Measurements from ENCODE around the gene BAG5. TPM values are rescaled to one million over a fixed set of nuclear protein-coding genes. Genes with fewer than 3 reads are reported as not detected.

Gene BAG5
- total RNA-seq, 4 donors from 2014 or later: 13.8 to 43.6 (median 33.1) TPM

DNA sequence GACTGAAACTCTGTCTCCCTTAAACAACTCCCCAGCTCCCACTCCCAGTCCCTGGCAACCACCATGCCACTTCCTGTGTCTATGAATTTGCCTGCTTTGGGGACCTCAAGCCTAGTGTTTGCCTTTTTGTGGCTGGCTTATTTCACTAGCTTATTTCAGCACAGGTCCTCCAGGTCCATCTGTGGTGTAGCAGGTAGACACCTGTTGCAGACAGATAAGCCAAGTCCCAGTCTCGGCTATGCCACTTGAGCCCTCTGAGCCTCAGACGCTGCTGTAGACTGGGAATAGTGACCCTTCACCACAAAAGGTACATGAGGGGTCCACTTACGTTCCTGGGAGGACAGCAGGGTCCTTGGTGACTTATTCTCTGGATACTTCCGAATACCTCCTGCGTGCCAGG lies 42.2 kb upstream of the BAG5 start:
- H3K4me3 ChIP-seq: no peak overlapping the region
- peaks cover 0 to 13% of the 10 kb centered on the region in 2 donors for H3K4me1 ChIP-seq
- DNase-seq: no peak
- TF ChIP-seq, protein P1, sequence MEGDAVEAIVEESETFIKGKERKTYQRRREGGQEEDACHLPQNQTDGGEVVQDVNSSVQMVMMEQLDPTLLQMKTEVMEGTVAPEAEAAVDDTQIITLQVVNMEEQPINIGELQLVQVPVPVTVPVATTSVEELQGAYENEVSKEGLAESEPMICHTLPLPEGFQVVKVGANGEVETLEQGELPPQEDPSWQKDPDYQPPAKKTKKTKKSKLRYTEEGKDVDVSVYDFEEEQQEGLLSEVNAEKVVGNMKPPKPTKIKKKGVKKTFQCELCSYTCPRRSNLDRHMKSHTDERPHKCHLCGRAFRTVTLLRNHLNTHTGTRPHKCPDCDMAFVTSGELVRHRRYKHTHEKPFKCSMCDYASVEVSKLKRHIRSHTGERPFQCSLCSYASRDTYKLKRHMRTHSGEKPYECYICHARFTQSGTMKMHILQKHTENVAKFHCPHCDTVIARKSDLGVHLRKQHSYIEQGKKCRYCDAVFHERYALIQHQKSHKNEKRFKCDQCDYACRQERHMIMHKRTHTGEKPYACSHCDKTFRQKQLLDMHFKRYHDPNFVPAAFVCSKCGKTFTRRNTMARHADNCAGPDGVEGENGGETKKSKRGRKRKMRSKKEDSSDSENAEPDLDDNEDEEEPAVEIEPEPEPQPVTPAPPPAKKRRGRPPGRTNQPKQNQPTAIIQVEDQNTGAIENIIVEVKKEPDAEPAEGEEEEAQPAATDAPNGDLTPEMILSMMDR (IDR thresholded peaks at IDR 0.05): no peak
- TF ChIP-seq POLR2A (IDR thresholded peaks at IDR 0.05): no peak
- H3K27ac ChIP-seq: no peak overlapping the region
- H3K27me3 ChIP-seq: no peaks in the 10 kb centered on the region
- H3K36me3 ChIP-seq: no peaks in the 10 kb centered on the region
- no peaks in the 10 kb centered on the region for H3K9me3 ChIP-seq
- intact Hi-C loops (cut with DNase I; ENCODE audit: low total_unique reads): no loop called here

DNA sequence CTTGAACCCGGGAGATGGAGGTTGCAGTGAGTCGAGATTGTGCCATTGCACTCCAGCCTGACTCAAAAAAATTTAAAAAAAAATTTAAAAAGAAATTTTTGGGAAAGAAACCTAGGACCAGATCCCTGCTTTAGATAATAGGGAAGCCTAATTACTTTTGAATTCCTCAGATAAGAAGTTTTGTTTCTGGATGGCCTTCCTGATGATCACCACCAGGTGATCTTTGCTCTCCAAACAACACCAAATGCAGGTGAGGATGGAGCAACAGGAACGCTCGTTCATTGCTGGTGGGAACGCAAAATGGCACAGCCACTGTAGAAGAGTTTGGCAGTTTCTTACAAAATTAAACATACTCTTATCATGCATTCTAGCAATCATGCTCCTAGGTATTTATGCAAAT lies 38.0 kb upstream of the BAG5 start:
- H3K4me3 ChIP-seq: no peak overlapping the region
- TF ChIP-seq, protein P1 (IDR thresholded peaks at IDR 0.05): no peak
- TF ChIP-seq POLR2A (IDR thresholded peaks at IDR 0.05): no peak
- intact Hi-C loops (cut with DNase I; ENCODE audit: low total_unique reads): no loop called here
- no peak overlapping the region for H3K27ac ChIP-seq
- no peak for DNase-seq
- H3K9me3 ChIP-seq: no peaks in the 10 kb centered on the region
- H3K4me1 ChIP-seq: no peaks in the 10 kb centered on the region
- H3K36me3 ChIP-seq: no peaks in the 10 kb centered on the region
- no peaks in the 10 kb centered on the region for H3K27me3 ChIP-seq

DNA sequence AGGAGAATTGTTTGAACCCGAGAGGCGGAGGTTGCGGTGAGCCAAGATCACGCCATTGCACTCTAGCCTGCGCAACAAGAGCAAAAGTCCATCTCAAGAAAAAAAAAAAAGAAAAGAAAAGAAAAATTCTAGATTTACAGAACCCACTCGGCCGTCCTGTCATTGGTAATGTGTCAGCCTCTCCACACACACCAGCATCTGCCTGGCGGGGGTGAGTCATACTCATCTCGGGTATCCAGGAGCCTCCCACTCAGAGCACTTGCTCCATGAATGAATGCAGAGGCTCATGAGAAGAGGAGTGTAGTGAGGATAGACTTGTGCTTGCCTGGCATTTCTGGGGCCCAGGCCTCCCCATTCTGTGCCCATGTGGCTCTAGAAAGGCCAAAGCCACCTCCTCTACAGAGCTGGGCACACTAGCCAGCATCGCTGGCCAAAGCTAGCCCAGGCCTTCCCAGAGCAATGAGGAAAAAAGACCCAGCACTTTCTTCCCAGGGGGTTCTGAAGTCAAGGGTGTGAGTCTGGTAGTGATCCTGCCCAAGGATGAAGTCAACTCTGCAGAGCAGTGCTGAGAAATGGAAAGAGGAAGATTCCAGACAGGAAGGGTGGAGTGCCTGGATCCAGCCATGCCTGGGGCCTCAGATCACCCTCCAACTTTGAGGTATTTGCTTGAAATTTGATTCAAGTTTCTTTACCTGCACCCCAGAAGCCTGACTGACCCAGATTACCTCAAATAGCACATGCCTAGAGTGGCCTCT lies 35.3 kb upstream of the BAG5 start:
- Histone ChIP-seq H3K27me3 (no peaks in the 10 kb centered on the region), H3K4me3 (no peak overlapping the region), H3K4me1 (no peaks in the 10 kb centered on the region), H3K9me3 (no peaks in the 10 kb centered on the region), H3K36me3 (no peaks in the 10 kb centered on the region), H3K27ac (no peak overlapping the region)
- peak; percentile 28 to 45 for DNase-seq
- intact Hi-C loops (cut with DNase I; ENCODE audit: low total_unique reads): no loop called here
- no peak for TF ChIP-seq POLR2A (IDR thresholded peaks at IDR 0.05)
- TF ChIP-seq, protein P1 (IDR thresholded peaks at IDR 0.05): no peak

DNA sequence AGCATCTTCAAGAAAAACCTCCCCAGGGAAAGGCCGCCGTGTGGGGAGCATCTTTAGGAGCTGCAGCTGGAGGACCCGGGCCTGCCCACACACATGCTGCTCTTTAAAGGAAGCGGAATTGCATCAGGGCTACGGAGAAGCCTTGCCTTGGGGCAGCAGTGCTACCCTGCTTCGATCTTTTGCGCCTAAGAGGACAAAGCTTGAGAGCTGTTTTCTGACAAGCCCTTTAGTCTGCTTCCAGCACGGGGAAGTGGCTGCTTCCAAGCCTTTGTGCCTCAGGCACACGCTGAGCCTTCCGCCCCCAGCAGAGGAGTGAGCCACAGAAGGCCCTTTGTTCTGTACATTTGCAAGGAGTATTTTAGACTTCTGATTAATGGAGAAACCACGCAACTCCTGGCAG lies 31.8 kb upstream of the BAG5 start:
- no peaks in the 10 kb centered on the region for H3K9me3 ChIP-seq
- intact Hi-C loops (cut with DNase I; ENCODE audit: low total_unique reads): no loop called here
- peak in 1 of 2 donors; percentile 34 for DNase-seq
- H3K4me1 ChIP-seq: no peaks in the 10 kb centered on the region
- no peaks in the 10 kb centered on the region for H3K27me3 ChIP-seq
- no peaks in the 10 kb centered on the region for H3K36me3 ChIP-seq
- TF ChIP-seq POLR2A (IDR thresholded peaks at IDR 0.05): no peak
- TF ChIP-seq, protein P1 (IDR thresholded peaks at IDR 0.05): no peak
- H3K4me3 ChIP-seq: no peak overlapping the region
- peak overlapping the region in 1 of 2 donors; percentile 64 for H3K27ac ChIP-seq

DNA sequence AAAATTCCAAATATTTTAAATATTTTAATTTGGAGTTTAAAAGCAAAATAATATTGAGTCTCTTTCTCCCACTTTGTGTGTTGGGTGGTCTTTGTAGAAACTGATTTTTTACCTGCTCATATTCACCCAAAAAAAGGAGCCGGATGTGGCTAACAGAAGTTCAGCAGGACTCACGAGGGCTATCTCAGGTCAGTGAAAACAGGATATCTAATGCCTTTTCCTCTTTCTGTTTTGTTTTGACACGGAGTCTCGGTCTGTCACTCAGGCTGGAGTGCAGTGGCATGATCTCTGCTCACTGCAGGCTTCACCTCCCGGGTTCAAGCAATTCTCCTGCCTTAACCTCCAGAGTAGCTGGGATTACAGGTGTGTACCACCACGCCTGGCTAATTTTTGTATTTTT lies 31.1 kb upstream of the BAG5 start:
- TF ChIP-seq POLR2A (IDR thresholded peaks at IDR 0.05): no peak
- TF ChIP-seq, protein P1 (IDR thresholded peaks at IDR 0.05): no peak
- peak overlapping the region in 1 of 2 donors; percentile 64 for H3K27ac ChIP-seq
- H3K36me3 ChIP-seq: no peaks in the 10 kb centered on the region
- H3K9me3 ChIP-seq: no peaks in the 10 kb centered on the region
- H3K4me3 ChIP-seq: no peak overlapping the region
- no peaks in the 10 kb centered on the region for H3K4me1 ChIP-seq
- intact Hi-C loops (cut with DNase I; ENCODE audit: low total_unique reads): no loop called here
- H3K27me3 ChIP-seq: no peaks in the 10 kb centered on the region
- no peak for DNase-seq

Data from uterus (tissue), 4 donors.